GM12878 (cell line): ENCODE data around the gene SYNM. TPM values are rescaled to one million over a fixed set of nuclear protein-coding genes. Genes with fewer than 3 reads are reported as not detected.

Experiments used
- ATAC-seq: fragments of 200-7000 bp; cut with Tn5 transposase; 3 replicates; pipeline ENCODE4 v1.9.1; 2020; ENCODE audit warnings: mild to moderate bottlenecking, moderate library complexity
- BruUV-seq: library from RNA; stranded (reverse); fragments of 400-500 nt; replicated peaks from 2 replicates; lab custom pipeline; 2021; lab: Mats Ljungman, UMichigan
- CTCF ChIA-PET: fragments of 300-600 bp; sonication (Branson Sonifier 250); formaldehyde crosslinking; extraction: SDS; loops from one replicate; lab custom pipeline; 2021; ENCODE audit warnings: inconsistent platforms; lab: Yijun Ruan, JAX
- POLR2A ChIA-PET: fragments of 350-600 bp; formaldehyde crosslinking; extraction: SDS; loops from one replicate; lab custom pipeline; 2021; ENCODE audit warnings: inconsistent platforms; lab: Charles Lee
- RAD21 ChIA-PET: fragments of 300-600 bp; sonication (Branson Sonifier 250); formaldehyde crosslinking; loops from one replicate; lab custom pipeline; 2023; ENCODE audit warnings: antibody characterized with exemption; ENCODE audit not compliant: unreplicated experiment; lab: Charles Lee
- SMC1A ChIA-PET: fragments of 300-600 bp; sonication (Branson Sonifier 250); formaldehyde crosslinking; loops from one replicate; lab custom pipeline; 2023; ENCODE audit not compliant: unreplicated experiment, uncharacterized antibody; lab: Charles Lee
- DNase-seq: peaks from one replicate; pipeline ENCODE4 v3.0.0-alpha.2; 2011; ENCODE audit warnings: low read depth, low spot score
- FAIRE-seq: peaks from 3 replicates; lab custom pipeline; 2011; peaks lifted over from hg19 to GRCh38; lab: Jason Lieb, UNC
- H2AFZ ChIP-seq: 2 replicates; pipeline ENCODE4 v1.6.0; 2011; ENCODE audit warnings: low read depth, low read length, control low read depth; ENCODE audit not compliant: control insufficient read depth
- H3K27ac ChIP-seq: 2 replicates; pipeline ENCODE4 v1.5.1; 2011; ENCODE audit warnings: control low read depth; ENCODE audit not compliant: control insufficient read depth, insufficient read depth
- H3K27me3 ChIP-seq, 2 experiments: replicated peaks in 1 of 2; 2 replicates each; pipeline versions ENCODE4 v1.6.0 to v1.6.1; 2011; ENCODE audit warnings: low read length in 1 of 2; ENCODE audit not compliant: control insufficient read depth in 2 of 2, insufficient read depth in 2 of 2
- H3K36me3 ChIP-seq, 2 experiments: 2 replicates each; pipeline ENCODE4 v1.5.1; 2011; ENCODE audit warnings: low read length in 1 of 2; ENCODE audit not compliant: control insufficient read depth in 2 of 2, insufficient read depth in 2 of 2
- H3K4me1 ChIP-seq: 2 replicates; pipeline ENCODE4 v1.6.1; 2011; ENCODE audit warnings: mild to moderate bottlenecking, low read length, moderate library complexity, mixed read lengths; ENCODE audit not compliant: control insufficient read depth, insufficient read depth
- H3K4me2 ChIP-seq: 2 replicates; pipeline ENCODE4 v1.6.0; 2011; ENCODE audit warnings: control low read depth; ENCODE audit not compliant: control insufficient read depth, insufficient read depth
- H3K4me3 ChIP-seq: fragments of 200-600 bp; sonication (generic); 2 replicates; pipeline ENCODE4 v1.5.1; 2016
- H3K79me2 ChIP-seq: 2 replicates; pipeline ENCODE4 v1.6.0; 2011; ENCODE audit warnings: low read length; ENCODE audit not compliant: control insufficient read depth, insufficient read depth
- H3K9ac ChIP-seq: 2 replicates; pipeline ENCODE4 v1.8.0; 2011; ENCODE audit warnings: low read length, control low read depth, mixed read lengths; ENCODE audit not compliant: control insufficient read depth, insufficient read depth
- H3K9me3 ChIP-seq: replicated peaks from 3 replicates; pipeline ENCODE4 v1.5.1; 2011; ENCODE audit warnings: mild to moderate bottlenecking, low read length; ENCODE audit not compliant: control insufficient read depth, insufficient read depth
- H4K20me1 ChIP-seq: 2 replicates; pipeline ENCODE4 v1.6.0; 2011; ENCODE audit not compliant: control insufficient read depth, insufficient read depth
- BRCA1 ChIP-seq: IDR thresholded peaks from 2 replicates; pipeline ENCODE4 v1.6.1; 2011; ENCODE audit warnings: low read depth, low read length, improper control_type of control experiment
- DPF2 ChIP-seq: fragments of 450-650 bp; IDR thresholded peaks from 2 replicates; pipeline ENCODE4 v1.6.1; 2017; ENCODE audit warnings: mild to moderate bottlenecking
- GABPA ChIP-seq: IDR thresholded peaks from 2 replicates; pipeline ENCODE4 v1.6.1; 2014; ENCODE audit warnings: antibody characterized with exemption, low read depth, mild to moderate bottlenecking, inconsistent platforms
- MTA2 ChIP-seq: fragments of 450-650 bp; IDR thresholded peaks from 2 replicates; pipeline ENCODE4 v1.6.1; 2016; ENCODE audit warnings: low read depth, mild to moderate bottlenecking, moderate library complexity
- MTA3 ChIP-seq: IDR thresholded peaks from 2 replicates; pipeline ENCODE4 v1.6.1; 2012; ENCODE audit warnings: low read length, inconsistent platforms, borderline replicate concordance
- SMARCA5 ChIP-seq: fragments of 450-650 bp; IDR thresholded peaks from 2 replicates; pipeline ENCODE4 v1.6.1; 2017; ENCODE audit warnings: mild to moderate bottlenecking
- WGBS: methylation state at CpG from one replicate; pipeline ENCODE4 v1.1.6; 2016; ENCODE audit warnings: low lambda C conversion rate; ENCODE audit not compliant: insufficient replicate concordance, insufficient coverage; ENCODE audit errors: missing lambda C conversion rate; 5-methylcytosine and 5-hydroxymethylcytosine counted together
- in situ Hi-C: fragments of 300-500 bp; cut with MboI; formaldehyde crosslinking; loops from 9 replicates; pipeline ENCODE4 v1.14.3; 2018; ENCODE audit warnings: mixed read lengths
- intact Hi-C: fragments of 100-400 bp; cut with micrococcal nuclease; formaldehyde crosslinking; loops from one replicate; pipeline ENCODE4 v1.14.2; 2022; ENCODE audit not compliant: unreplicated experiment
- polyA plus RNA-seq, 11 experiments: library from polyadenylated mRNA; depleted of rRNA in 4 of 11; unstranded in 6 of 11; stranded (reverse) in 5 of 11; fragments of >200 nt; fragmentation: Nextera tagmentation in 4 of 11; fragmentation: Illumina TruSeq in 1 of 11; extraction: Ambion mirVana in 4 of 11; extraction: Trizol in 1 of 11; gene quantifications; 1 replicate in 1 of 11; 2 replicates in 10 of 11; pipeline versions ENCODE4 v1.2.1 to v1.2.3, GENCODE V29; 2011 to 2016; ENCODE audit warnings: inconsistent platforms in 2 of 11, missing spikeins in 2 of 11, low read depth in 1 of 11
- total RNA-seq, 4 experiments: library from RNA; depleted of rRNA in 3 of 4; stranded (reverse); fragments of >200 nt in 3 of 4; fragmentation: Illumina TruSeq in 1 of 4; extraction: Trizol in 1 of 4; gene quantifications; 2 replicates each; pipeline versions ENCODE4 v1.2.1 to v1.2.3, GENCODE V29; 2013 to 2021

SYNM gene
- total and polyA plus RNA-seq, 10 of the 15 experiments (the other 5 are each of a cell fraction or from before 2014, with no cell fraction given): 0.05 to 1.1 (median 0.89) TPM; not detected in 1

DNA sequence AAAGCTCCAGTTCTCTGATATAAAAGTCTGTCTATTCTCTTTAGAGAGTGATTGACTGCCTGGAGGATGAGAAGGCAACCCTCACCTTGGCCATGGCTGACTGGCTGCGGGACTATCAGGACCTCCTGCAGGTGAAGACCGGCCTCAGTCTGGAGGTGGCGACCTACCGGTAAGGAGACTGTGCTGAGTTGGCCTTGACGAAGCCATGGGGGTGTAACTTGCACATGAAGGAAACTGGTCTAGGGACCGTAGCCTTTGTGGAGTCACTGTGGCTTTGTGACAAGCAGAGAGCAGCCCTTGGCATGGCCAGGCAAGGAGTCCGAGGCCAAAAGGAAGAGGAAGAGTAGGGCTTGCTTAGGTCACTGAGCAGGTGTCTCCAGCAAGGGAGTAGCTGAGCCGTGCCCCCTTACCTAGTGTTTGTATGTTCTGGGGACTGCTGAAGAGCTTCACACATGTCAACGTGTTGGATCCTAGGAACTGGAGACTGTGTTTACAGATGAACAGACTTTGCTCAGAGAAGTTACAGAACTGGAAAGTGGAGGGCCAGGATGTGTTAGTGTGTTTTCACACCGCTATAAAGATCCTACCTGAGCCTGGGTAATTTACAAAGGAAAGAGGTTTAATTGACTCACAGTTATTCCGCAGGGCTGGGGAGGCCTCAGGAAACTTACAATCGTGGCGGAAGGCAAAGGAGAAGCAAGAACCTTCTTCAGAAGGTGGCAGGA is 8.8 kb downstream of the SYNM start:
- no peak for ATAC-seq
- H3K27ac ChIP-seq: no peak overlapping the region
- ChIA-PET POLR2A (no interaction called here), SMC1A (no interaction called here), RAD21 (no interaction called here), CTCF (interaction anchor here (1.9 kb wide), 1 partner anchor 13 kb away, joined by 4 read pairs; no protein-coding TSS in a partner anchor)
- H3K4me1 ChIP-seq: peaks cover 5% of the 10 kb centered on the region; the same call in 1 of the 2 replicates
- H4K20me1 ChIP-seq: no peaks in the 10 kb centered on the region
- no peaks in the 10 kb centered on the region for H3K36me3 ChIP-seq
- H3K79me2 ChIP-seq: no peaks in the 10 kb centered on the region
- no peak overlapping the region for H3K9ac ChIP-seq
- no peaks in the 10 kb centered on the region for H3K9me3 ChIP-seq
- WGBS: 69% methylated on average over 13 of the region's 13 CpGs
- no peak overlapping the region for H3K4me3 ChIP-seq
- in situ Hi-C loops (loop anchor here (25.0 kb wide), 1 partner anchor 624 kb away; the partner anchor contains the start of gene LYSMD4), intact Hi-C loops (no loop called here)
- no peak for TF ChIP-seq DPF2
- TF ChIP-seq MTA2: no peak
- no peak for TF ChIP-seq GABPA
- no peak for TF ChIP-seq SMARCA5
- TF ChIP-seq BRCA1: no peak
- TF ChIP-seq MTA3: no peak
- no peak overlapping the region for H2AFZ ChIP-seq
- FAIRE-seq: no peak
- H3K4me2 ChIP-seq: no peak overlapping the region
- BruUV-seq: no TSS peak
- no peaks in the 10 kb centered on the region for H3K27me3 ChIP-seq
- DNase-seq: no peak
